Gastrocnemius medialis (tissue), 4 donors: ENCODE measurements around the gene MAPK13.

ENCODE experiments used
- CTCF ChIP-seq, 5 experiments: fragments of 450-650 bp in 3 of 5; fragments of 200-600 bp in 2 of 5; sonication (generic) in 2 of 5; IDR thresholded peaks in 4 of 5; conservative IDR thresholded peaks in 1 of 5; 1 replicate in 4 of 5; 2 replicates in 1 of 5; pipeline ENCODE4 v1.5.1; 2016 to 2019; ENCODE audit warnings: antibody characterized with exemption in 5 of 5, mild to moderate bottlenecking in 3 of 5, moderate library complexity in 3 of 5
- POLR2A ChIP-seq, 2 donors: fragments of 450-650 bp; IDR thresholded peaks; one replicate each; pipeline ENCODE4 v1.6.1; 2017; ENCODE audit warnings: antibody characterized with exemption in 2 of 2, mild to moderate bottlenecking in 2 of 2, moderate library complexity in 2 of 2

GRCh38 chr6:36169023-36170007 lies 39.0 kb downstream of the MAPK13 start:
- TF ChIP-seq CTCF (IDR thresholded peaks at IDR 0.05 in 4 of 5, conservative IDR thresholded peaks at IDR 0.05 in 1 of 5), result no peak
- TF ChIP-seq POLR2A (IDR thresholded peaks at IDR 0.05), result no peak
